Endothelial cell of umbilical vein (primary cell): ENCODE results near the gene SVIL. TPM values are rescaled to one million over a fixed set of nuclear protein-coding genes. Genes with fewer than 3 reads are reported as not detected.

Experiments
- BruUV-seq: library from RNA; stranded (reverse); fragments of 400-500 nt; replicated peaks from 2 replicates; lab custom pipeline; 2021; lab: Mats Ljungman, UMichigan
- CTCF ChIA-PET: fragments of 300-600, 350-600 bp; sonication (Branson Sonifier 250); formaldehyde crosslinking; loops from one replicate; lab custom pipeline; 2021; ENCODE audit warnings: antibody characterized with exemption, inconsistent platforms; lab: Charles Lee
- POLR2A ChIA-PET: fragments of 300-600, 350-600 bp; sonication (Branson Sonifier 250); formaldehyde crosslinking; loops from one replicate; lab custom pipeline; 2021; ENCODE audit warnings: antibody characterized with exemption, inconsistent platforms; lab: Charles Lee
- DNase-seq: peaks from one replicate; pipeline ENCODE4 v3.0.0-alpha.2; 2011; ENCODE audit warnings: low read depth, low spot score
- FAIRE-seq: peaks from 2 replicates; lab custom pipeline; 2011; peaks lifted over from hg19 to GRCh38; lab: Jason Lieb, UNC
- H2AFZ ChIP-seq: 2 replicates; pipeline ENCODE4 v1.6.0; 2012; ENCODE audit warnings: low read depth, low read length, control low read depth, inconsistent platforms
- H3K27ac ChIP-seq: 2 replicates; pipeline ENCODE4 v1.5.1; 2011; ENCODE audit warnings: low read depth, mild to moderate bottlenecking, control low read depth, low read length, moderate library complexity; ENCODE audit not compliant: insufficient read depth
- H3K27me3 ChIP-seq, 2 experiments: 2 replicates each; pipeline versions ENCODE4 v1.6.0 to v1.6.1; 2011; ENCODE audit warnings: low read length in 2 of 2, mixed read lengths in 1 of 2; ENCODE audit not compliant: control insufficient read depth in 2 of 2, insufficient read depth in 2 of 2
- H3K36me3 ChIP-seq, 2 experiments: 2 replicates in 1 of 2; 3 replicates in 1 of 2; pipeline ENCODE4 v1.5.1; 2011; ENCODE audit warnings: low read length in 2 of 2, mild to moderate bottlenecking in 1 of 2, moderate library complexity in 1 of 2; ENCODE audit not compliant: control insufficient read depth in 2 of 2, insufficient read depth in 2 of 2; ENCODE audit errors: extremely low read depth in 1 of 2
- H3K4me1 ChIP-seq: 3 replicates; pipeline ENCODE4 v1.5.1; 2011; ENCODE audit warnings: mild to moderate bottlenecking, low read length; ENCODE audit not compliant: control insufficient read depth, insufficient read depth; ENCODE audit errors: extremely low read depth
- H3K4me2 ChIP-seq: 2 replicates; pipeline ENCODE4 v1.6.1; 2011; ENCODE audit warnings: low read length, control low read depth, mixed read lengths; ENCODE audit not compliant: insufficient read depth
- H3K4me3 ChIP-seq, 3 experiments: fragments of 200-600 bp in 1 of 3; sonication (generic), shearing (Covaris generic) in 1 of 3; replicated peaks in 1 of 3; 2 replicates each; pipeline ENCODE4 v1.5.1; 2011 to 2016; ENCODE audit warnings: control low read depth in 3 of 3, low read length in 3 of 3, mild to moderate bottlenecking in 2 of 3, inconsistent platforms in 1 of 3, low read depth in 1 of 3, moderate library complexity in 1 of 3; ENCODE audit not compliant: insufficient read depth in 1 of 3
- H3K79me2 ChIP-seq: 2 replicates; pipeline ENCODE4 v1.6.0; 2012; ENCODE audit warnings: low read length, inconsistent platforms; ENCODE audit not compliant: control insufficient read depth, insufficient read depth
- H3K9ac ChIP-seq: replicated peaks from 2 replicates; pipeline ENCODE3; 2011; ENCODE audit warnings: low read length, control low read depth; ENCODE audit not compliant: insufficient read depth; ENCODE audit errors: extremely low read depth
- H3K9me1 ChIP-seq: replicated peaks from 3 replicates; pipeline ENCODE4 v1.6.0; 2011; ENCODE audit warnings: mild to moderate bottlenecking, low read length; ENCODE audit not compliant: control insufficient read depth, insufficient read depth; ENCODE audit errors: extremely low read depth
- H3K9me3 ChIP-seq: replicated peaks from 2 replicates; pipeline ENCODE4 v1.5.1; 2012; ENCODE audit warnings: low read length, inconsistent platforms; ENCODE audit not compliant: control insufficient read depth, insufficient read depth
- H4K20me1 ChIP-seq: replicated peaks from 2 replicates; pipeline ENCODE3; 2011; ENCODE audit warnings: mild to moderate bottlenecking, low read length; ENCODE audit not compliant: control insufficient read depth, insufficient read depth; ENCODE audit errors: extremely low read depth
- EZH2 ChIP-seq: IDR thresholded peaks from 2 replicates; pipeline ENCODE4 v1.6.1; 2012; ENCODE audit warnings: borderline replicate concordance, low read depth, mild to moderate bottlenecking, moderate library complexity, low read length, inconsistent platforms; ENCODE audit not compliant: severe bottlenecking
- FOS ChIP-seq: IDR thresholded peaks from 2 replicates; pipeline ENCODE4 v1.6.1; 2011; ENCODE audit warnings: mild to moderate bottlenecking, low read length, moderate library complexity, borderline replicate concordance; ENCODE audit not compliant: insufficient read depth
- GATA2 ChIP-seq: IDR thresholded peaks from 2 replicates; pipeline ENCODE4 v1.7.0; 2011; ENCODE audit warnings: low read depth, mild to moderate bottlenecking, moderate library complexity, mixed read lengths, low read length; ENCODE audit not compliant: insufficient read length, insufficient read depth
- JUN ChIP-seq: IDR thresholded peaks from 2 replicates; pipeline ENCODE4 v1.6.1; 2011; ENCODE audit warnings: borderline replicate concordance, low read depth; ENCODE audit not compliant: insufficient read length, insufficient read depth
- MYC ChIP-seq: IDR thresholded peaks from one replicate; pipeline ENCODE4 v1.6.1; 2011; ENCODE audit warnings: mild to moderate bottlenecking, low read depth, low read length
- POLR2A ChIP-seq: IDR thresholded peaks from 2 replicates; pipeline ENCODE4 v1.6.1; 2012; ENCODE audit warnings: low read depth, mild to moderate bottlenecking, control low read depth, low read length
- POLR2AphosphoS5 ChIP-seq: IDR thresholded peaks from 2 replicates; pipeline ENCODE4 v1.6.1; 2012; ENCODE audit warnings: low read depth, mild to moderate bottlenecking, control low read depth, low read length, moderate library complexity; ENCODE audit not compliant: insufficient read depth
- dilution Hi-C: fragments of 300-500 bp; cut with MboI; formaldehyde crosslinking; loops from one replicate; pipeline ENCODE4 v1.15.0; 2019; ENCODE audit warnings: low sequenced_read_pairs; ENCODE audit not compliant: extremely low pct_ligation_motif_present
- intact Hi-C: fragments of 100-400 bp; cut with micrococcal nuclease; formaldehyde crosslinking; loops from one replicate; pipeline ENCODE4 v1.10.0; 2022
- polyA plus RNA-seq, 4 experiments: library from polyadenylated mRNA; depleted of rRNA in 3 of 4; stranded (reverse) in 3 of 4; unstranded in 1 of 4; fragments of >200 nt; gene quantifications; 2 replicates each; pipeline versions ENCODE4 v1.2.1 to v1.2.3, GENCODE V29; 2011 to 2012; ENCODE audit warnings: missing spikeins in 1 of 4
- total RNA-seq: library from RNA; stranded (reverse); gene quantifications from 2 replicates; pipeline ENCODE4 v1.2.3, GENCODE V29; 2021
- TF ChIP-seq, protein P1 (sequence below): IDR thresholded peaks from 2 replicates; pipeline ENCODE4 v1.6.1; 2011; ENCODE audit not compliant: insufficient read depth, insufficient read length
- TF ChIP-seq, protein P2 (sequence below), 2 donors: IDR thresholded peaks; 1 replicate in 1 of 2; 2 replicates in 1 of 2; pipeline ENCODE4 v1.5.1; 2011; ENCODE audit warnings: low read length in 2 of 2, mild to moderate bottlenecking in 2 of 2, moderate library complexity in 2 of 2, control low read depth in 1 of 2, inconsistent platforms in 1 of 2, low read depth in 1 of 2; ENCODE audit not compliant: insufficient read depth in 1 of 2; ENCODE audit errors: extremely low read depth in 1 of 2

SVIL gene
- total and polyA plus RNA-seq, 2 donors (not counting 3 experiments of a cell fraction or from before 2014, with no cell fraction given): 22.6 to 70.7 TPM

DNA sequence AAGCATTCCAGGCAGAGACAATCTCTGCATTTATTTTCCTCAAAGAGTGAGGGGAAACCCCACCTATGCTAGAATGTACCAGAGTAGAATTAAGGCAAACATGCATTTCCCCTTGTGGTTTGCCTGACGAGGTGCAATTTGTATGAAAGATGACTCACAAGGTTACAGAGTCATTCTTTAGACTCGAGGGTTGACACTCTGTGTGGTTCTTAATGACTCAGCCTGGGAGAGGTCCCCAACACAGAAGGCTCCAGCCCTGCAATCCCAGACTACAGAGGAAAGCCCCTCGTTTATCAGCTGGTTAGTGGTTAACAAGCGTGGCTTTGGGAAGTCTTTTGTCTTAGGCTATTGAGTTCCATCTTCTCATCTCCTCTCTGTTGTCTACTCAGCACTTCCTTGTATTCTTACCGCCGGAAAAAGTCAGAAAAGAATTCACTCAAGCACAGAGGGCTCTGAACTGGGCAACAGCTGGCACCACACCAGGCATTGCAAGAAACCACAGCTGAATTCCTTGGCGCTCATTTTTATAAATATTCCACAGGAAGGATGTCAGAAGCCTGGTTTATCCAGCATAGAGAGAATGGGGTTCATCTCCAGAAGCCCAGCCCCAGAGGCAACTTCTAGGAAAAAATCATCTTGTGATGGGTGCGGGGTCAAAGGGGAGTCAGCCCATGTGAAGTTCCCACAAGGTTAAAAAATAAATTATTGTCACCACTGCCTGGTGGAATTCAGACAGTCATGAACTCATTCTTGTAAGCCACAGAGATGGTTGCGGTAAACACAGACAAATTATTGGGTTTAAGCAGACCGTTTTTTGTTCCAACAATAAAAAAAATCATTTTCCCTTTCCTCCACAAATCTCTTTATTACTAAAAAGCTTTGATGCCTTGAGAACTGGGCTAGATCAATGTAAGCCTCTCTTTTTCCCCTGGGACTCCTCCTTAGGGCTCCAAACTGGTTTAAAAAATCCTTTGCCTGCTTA is 24.5 kb upstream of the SVIL start:
- Histone ChIP-seq H3K79me2 (peaks cover 2% of the 10 kb centered on the region), H3K4me1 (peaks cover 41% of the 10 kb centered on the region), H4K20me1 (no peaks in the 10 kb centered on the region), H3K4me3 (no peak overlapping the region), H3K27ac (peak overlapping the region; percentile 92), H3K9me1 (no peaks in the 10 kb centered on the region), H3K36me3 (peaks cover 3 to 5% of the 10 kb centered on the region in 2 experiments), H3K9ac (peak overlapping the region; percentile 55), H2AFZ (no peak overlapping the region), H3K4me2 (peak overlapping the region; percentile 43), H3K27me3 (no peaks in the 10 kb centered on the region), H3K9me3 (peaks cover 2% of the 10 kb centered on the region)
- POLR2A ChIA-PET: no interaction called here
- DNase-seq: peak; percentile 98
- dilution Hi-C loops: no loop called here
- intact Hi-C loops: loop anchor here (1.0 kb wide), 9 partner anchors 10 to 290 kb away; no protein-coding TSS in a partner anchor
- peak; percentile 70 for TF ChIP-seq POLR2A
- no peak for TF ChIP-seq MYC
- peak; percentile 99 for TF ChIP-seq JUN
- TF ChIP-seq FOS: peak; percentile 100
- TF ChIP-seq, protein P1, sequence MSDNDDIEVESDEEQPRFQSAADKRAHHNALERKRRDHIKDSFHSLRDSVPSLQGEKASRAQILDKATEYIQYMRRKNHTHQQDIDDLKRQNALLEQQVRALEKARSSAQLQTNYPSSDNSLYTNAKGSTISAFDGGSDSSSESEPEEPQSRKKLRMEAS: peak; percentile 59
- peak; percentile 83 for TF ChIP-seq POLR2AphosphoS5
- TF ChIP-seq EZH2: no peak
- TF ChIP-seq GATA2: peak; percentile 94
- TF ChIP-seq, protein P2, sequence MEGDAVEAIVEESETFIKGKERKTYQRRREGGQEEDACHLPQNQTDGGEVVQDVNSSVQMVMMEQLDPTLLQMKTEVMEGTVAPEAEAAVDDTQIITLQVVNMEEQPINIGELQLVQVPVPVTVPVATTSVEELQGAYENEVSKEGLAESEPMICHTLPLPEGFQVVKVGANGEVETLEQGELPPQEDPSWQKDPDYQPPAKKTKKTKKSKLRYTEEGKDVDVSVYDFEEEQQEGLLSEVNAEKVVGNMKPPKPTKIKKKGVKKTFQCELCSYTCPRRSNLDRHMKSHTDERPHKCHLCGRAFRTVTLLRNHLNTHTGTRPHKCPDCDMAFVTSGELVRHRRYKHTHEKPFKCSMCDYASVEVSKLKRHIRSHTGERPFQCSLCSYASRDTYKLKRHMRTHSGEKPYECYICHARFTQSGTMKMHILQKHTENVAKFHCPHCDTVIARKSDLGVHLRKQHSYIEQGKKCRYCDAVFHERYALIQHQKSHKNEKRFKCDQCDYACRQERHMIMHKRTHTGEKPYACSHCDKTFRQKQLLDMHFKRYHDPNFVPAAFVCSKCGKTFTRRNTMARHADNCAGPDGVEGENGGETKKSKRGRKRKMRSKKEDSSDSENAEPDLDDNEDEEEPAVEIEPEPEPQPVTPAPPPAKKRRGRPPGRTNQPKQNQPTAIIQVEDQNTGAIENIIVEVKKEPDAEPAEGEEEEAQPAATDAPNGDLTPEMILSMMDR (IDR thresholded peaks at IDR 0.05; ENCODE audit: extremely low read depth in 1 of 2, insufficient read depth in 1 of 2, low read depth in 1 of 2, low read length in 2 of 2): peak in 1 of 2 donors; percentile 49
- peak; percentile 98 for FAIRE-seq
- TSS peak; percentile 78 for BruUV-seq
- CTCF ChIA-PET: interaction anchor here (1.1 to 3.2 kb wide), 8 partner anchors 11 to 199 kb away, joined by 3 to 13 read pairs (median 4); partner anchors contain the start of gene SVIL
